GM13976 (cell line): ENCODE data around the gene EXOC4.

Experiments used
- DNase-seq: peaks from one replicate; pipeline ENCODE4 v3.0.0; 2012; ENCODE audit warnings: low spot score
- CTCF ChIP-seq: IDR thresholded peaks from 2 replicates; pipeline ENCODE4 v1.5.1; 2012; ENCODE audit warnings: borderline replicate concordance, mild to moderate bottlenecking; ENCODE audit not compliant: insufficient read depth; ENCODE audit errors: extremely low read depth, missing control alignments, control extremely low read depth
- in situ Hi-C: fragments of 300-500 bp; cut with MboI; formaldehyde crosslinking; loops from one replicate; pipeline ENCODE4 v1.12.0; 2022; ENCODE audit warnings: low sequenced_read_pairs, mixed read lengths, inconsistent platforms; ENCODE audit not compliant: unreplicated experiment

Gene EXOC4

GRCh38 chr7:133948588-133948987, 695.7 kb downstream of the EXOC4 start:
- TF ChIP-seq CTCF, result no peak
- in situ Hi-C loops, result no loop called here

GRCh38 chr7:133950855-133951254, 698.0 kb downstream of the EXOC4 start:
- TF ChIP-seq CTCF, result no peak
- in situ Hi-C loops, result no loop called here
- no peak for DNase-seq

More at GRCh38 chr7:133948588-133948987, 695.7 kb downstream of the EXOC4 start:
- no peak for DNase-seq

- no peak for TF ChIP-seq CTCF
- in situ Hi-C loops, result no loop called here
- DNase-seq, result no peak
Measured at GRCh38 chr7:133955208-133955607, 702.3 kb downstream of the EXOC4 start.

GRCh38 chr7:133957845-133958244, 705.0 kb downstream of the EXOC4 start:
- DNase-seq, result no peak
- TF ChIP-seq CTCF, result no peak
- in situ Hi-C loops, result no loop called here

GRCh38 chr7:133958822-133959221, 705.9 kb downstream of the EXOC4 start:
- no peak for DNase-seq
- in situ Hi-C loops, result no loop called here
- no peak for TF ChIP-seq CTCF

- in situ Hi-C loops, result no loop called here
- no peak for DNase-seq
- TF ChIP-seq CTCF, result no peak
Measured at GRCh38 chr7:133959505-133959904, 706.6 kb downstream of the EXOC4 start.

- no peak for TF ChIP-seq CTCF
- DNase-seq, result no peak
- in situ Hi-C loops, result no loop called here
Measured at GRCh38 chr7:133961724-133962123, 708.8 kb downstream of the EXOC4 start.
